GM12878 (cell line): Measurements from ENCODE around the gene KIRREL3. TPM values are rescaled to one million over a fixed set of nuclear protein-coding genes. Genes with fewer than 3 reads are reported as not detected.

Experiments
- ATAC-seq: fragments of 200-7000 bp; cut with Tn5 transposase; 3 replicates; pipeline ENCODE4 v1.9.1; 2020; ENCODE audit warnings: mild to moderate bottlenecking, moderate library complexity
- BruUV-seq: library from RNA; stranded (reverse); fragments of 400-500 nt; replicated peaks from 2 replicates; lab custom pipeline; 2021; lab: Mats Ljungman, UMichigan
- CTCF ChIA-PET: fragments of 300-600 bp; sonication (Branson Sonifier 250); formaldehyde crosslinking; extraction: SDS; loops from one replicate; lab custom pipeline; 2021; ENCODE audit warnings: inconsistent platforms; lab: Yijun Ruan, JAX
- POLR2A ChIA-PET: fragments of 350-600 bp; formaldehyde crosslinking; extraction: SDS; loops from one replicate; lab custom pipeline; 2021; ENCODE audit warnings: inconsistent platforms; lab: Charles Lee
- RAD21 ChIA-PET: fragments of 300-600 bp; sonication (Branson Sonifier 250); formaldehyde crosslinking; loops from one replicate; lab custom pipeline; 2023; ENCODE audit warnings: antibody characterized with exemption; ENCODE audit not compliant: unreplicated experiment; lab: Charles Lee
- SMC1A ChIA-PET: fragments of 300-600 bp; sonication (Branson Sonifier 250); formaldehyde crosslinking; loops from one replicate; lab custom pipeline; 2023; ENCODE audit not compliant: unreplicated experiment, uncharacterized antibody; lab: Charles Lee
- DNase-seq: peaks from one replicate; pipeline ENCODE4 v3.0.0-alpha.2; 2011; ENCODE audit warnings: low read depth, low spot score
- FAIRE-seq: peaks from 3 replicates; lab custom pipeline; 2011; peaks lifted over from hg19 to GRCh38; lab: Jason Lieb, UNC
- H2AFZ ChIP-seq: 2 replicates; pipeline ENCODE4 v1.6.0; 2011; ENCODE audit warnings: low read depth, low read length, control low read depth; ENCODE audit not compliant: control insufficient read depth
- H3K27ac ChIP-seq: 2 replicates; pipeline ENCODE4 v1.5.1; 2011; ENCODE audit warnings: control low read depth; ENCODE audit not compliant: control insufficient read depth, insufficient read depth
- H3K27me3 ChIP-seq, 2 experiments: replicated peaks in 1 of 2; 2 replicates each; pipeline versions ENCODE4 v1.6.0 to v1.6.1; 2011; ENCODE audit warnings: low read length in 1 of 2; ENCODE audit not compliant: control insufficient read depth in 2 of 2, insufficient read depth in 2 of 2
- H3K36me3 ChIP-seq, 2 experiments: 2 replicates each; pipeline ENCODE4 v1.5.1; 2011; ENCODE audit warnings: low read length in 1 of 2; ENCODE audit not compliant: control insufficient read depth in 2 of 2, insufficient read depth in 2 of 2
- H3K4me1 ChIP-seq: 2 replicates; pipeline ENCODE4 v1.6.1; 2011; ENCODE audit warnings: mild to moderate bottlenecking, low read length, moderate library complexity, mixed read lengths; ENCODE audit not compliant: control insufficient read depth, insufficient read depth
- H3K4me2 ChIP-seq: 2 replicates; pipeline ENCODE4 v1.6.0; 2011; ENCODE audit warnings: control low read depth; ENCODE audit not compliant: control insufficient read depth, insufficient read depth
- H3K4me3 ChIP-seq: fragments of 200-600 bp; sonication (generic); 2 replicates; pipeline ENCODE4 v1.5.1; 2016
- H3K79me2 ChIP-seq: 2 replicates; pipeline ENCODE4 v1.6.0; 2011; ENCODE audit warnings: low read length; ENCODE audit not compliant: control insufficient read depth, insufficient read depth
- H3K9ac ChIP-seq: 2 replicates; pipeline ENCODE4 v1.8.0; 2011; ENCODE audit warnings: low read length, control low read depth, mixed read lengths; ENCODE audit not compliant: control insufficient read depth, insufficient read depth
- H3K9me3 ChIP-seq: replicated peaks from 3 replicates; pipeline ENCODE4 v1.5.1; 2011; ENCODE audit warnings: mild to moderate bottlenecking, low read length; ENCODE audit not compliant: control insufficient read depth, insufficient read depth
- H4K20me1 ChIP-seq: 2 replicates; pipeline ENCODE4 v1.6.0; 2011; ENCODE audit not compliant: control insufficient read depth, insufficient read depth
- BHLHE40 ChIP-seq, 2 experiments: fragments of 450-650 bp in 1 of 2; IDR thresholded peaks; 2 replicates each; pipeline ENCODE4 v1.6.1; 2011 to 2017; ENCODE audit warnings: low read depth in 2 of 2, borderline replicate concordance in 1 of 2, improper control_type of control experiment in 1 of 2, low read length in 1 of 2, mild to moderate bottlenecking in 1 of 2
- CHD1 ChIP-seq: IDR thresholded peaks from 2 replicates; pipeline ENCODE4 v1.6.1; 2012; ENCODE audit warnings: low read depth, low read length, improper control_type of control experiment
- ESRRA ChIP-seq: IDR thresholded peaks from 2 replicates; pipeline ENCODE4 v1.6.1; 2012; ENCODE audit warnings: mild to moderate bottlenecking, low read length, improper control_type of control experiment
- FOXK2 ChIP-seq: fragments of 450-650 bp; IDR thresholded peaks from 2 replicates; pipeline ENCODE4 v1.6.1; 2017; ENCODE audit warnings: mild to moderate bottlenecking, moderate library complexity
- NFYA ChIP-seq: IDR thresholded peaks from 2 replicates; pipeline ENCODE4 v1.6.1; 2011; ENCODE audit warnings: low read depth, mild to moderate bottlenecking, low read length, improper control_type of control experiment, borderline replicate concordance
- NR2C2 ChIP-seq: IDR thresholded peaks from 2 replicates; pipeline ENCODE4 v1.6.1; 2011; ENCODE audit warnings: borderline replicate concordance, low read depth; ENCODE audit not compliant: control insufficient read depth, insufficient read length
- PAX8 ChIP-seq: fragments of 450-650 bp; IDR thresholded peaks from 2 replicates; pipeline ENCODE4 v1.6.1; 2017; ENCODE audit warnings: mild to moderate bottlenecking, moderate library complexity
- SUPT20H ChIP-seq: IDR thresholded peaks from 2 replicates; pipeline ENCODE4 v1.6.1; 2011; ENCODE audit warnings: low read depth, mild to moderate bottlenecking, low read length, moderate library complexity, borderline replicate concordance; ENCODE audit not compliant: control insufficient read depth
- WGBS: methylation state at CpG from one replicate; pipeline ENCODE4 v1.1.6; 2016; ENCODE audit warnings: low lambda C conversion rate; ENCODE audit not compliant: insufficient replicate concordance, insufficient coverage; ENCODE audit errors: missing lambda C conversion rate; 5-methylcytosine and 5-hydroxymethylcytosine counted together
- in situ Hi-C: fragments of 300-500 bp; cut with MboI; formaldehyde crosslinking; loops from 9 replicates; pipeline ENCODE4 v1.14.3; 2018; ENCODE audit warnings: mixed read lengths
- intact Hi-C: fragments of 100-400 bp; cut with micrococcal nuclease; formaldehyde crosslinking; loops from one replicate; pipeline ENCODE4 v1.14.2; 2022; ENCODE audit not compliant: unreplicated experiment
- polyA plus RNA-seq, 11 experiments: library from polyadenylated mRNA; depleted of rRNA in 4 of 11; unstranded in 6 of 11; stranded (reverse) in 5 of 11; fragments of >200 nt; fragmentation: Nextera tagmentation in 4 of 11; fragmentation: Illumina TruSeq in 1 of 11; extraction: Ambion mirVana in 4 of 11; extraction: Trizol in 1 of 11; gene quantifications; 1 replicate in 1 of 11; 2 replicates in 10 of 11; pipeline versions ENCODE4 v1.2.1 to v1.2.3, GENCODE V29; 2011 to 2016; ENCODE audit warnings: inconsistent platforms in 2 of 11, missing spikeins in 2 of 11, low read depth in 1 of 11
- total RNA-seq, 4 experiments: library from RNA; depleted of rRNA in 3 of 4; stranded (reverse); fragments of >200 nt in 3 of 4; fragmentation: Illumina TruSeq in 1 of 4; extraction: Trizol in 1 of 4; gene quantifications; 2 replicates each; pipeline versions ENCODE4 v1.2.1 to v1.2.3, GENCODE V29; 2013 to 2021
- TF ChIP-seq, protein P1 (sequence below): fragments of 450-650 bp; IDR thresholded peaks from 2 replicates; pipeline ENCODE4 v1.6.1; 2017; ENCODE audit warnings: mild to moderate bottlenecking, low read depth, inconsistent platforms; ENCODE audit not compliant: poor library complexity, severe bottlenecking
- TF ChIP-seq, protein P2 (sequence below): fragments of 150-350 bp; IDR thresholded peaks from 2 replicates; pipeline ENCODE4 v1.6.1; 2016; ENCODE audit warnings: low read depth, low read length
- TF ChIP-seq, protein P3 (sequence below): IDR thresholded peaks from 2 replicates; pipeline ENCODE4 v1.6.1; 2012; ENCODE audit warnings: low read depth, low read length, improper control_type of control experiment
- TF ChIP-seq, protein P4 (sequence below): fragments of 450-650 bp; formaldehyde crosslinking; IDR thresholded peaks from 2 replicates; pipeline ENCODE4 v1.4.0; 2020; ENCODE audit warnings: mild to moderate bottlenecking, moderate library complexity

KIRREL3 gene
- total and polyA plus RNA-seq, 10 of the 15 experiments (the other 5 are each of a cell fraction or from before 2014, with no cell fraction given), result under 0.01 TPM; not detected in 9

DNA sequence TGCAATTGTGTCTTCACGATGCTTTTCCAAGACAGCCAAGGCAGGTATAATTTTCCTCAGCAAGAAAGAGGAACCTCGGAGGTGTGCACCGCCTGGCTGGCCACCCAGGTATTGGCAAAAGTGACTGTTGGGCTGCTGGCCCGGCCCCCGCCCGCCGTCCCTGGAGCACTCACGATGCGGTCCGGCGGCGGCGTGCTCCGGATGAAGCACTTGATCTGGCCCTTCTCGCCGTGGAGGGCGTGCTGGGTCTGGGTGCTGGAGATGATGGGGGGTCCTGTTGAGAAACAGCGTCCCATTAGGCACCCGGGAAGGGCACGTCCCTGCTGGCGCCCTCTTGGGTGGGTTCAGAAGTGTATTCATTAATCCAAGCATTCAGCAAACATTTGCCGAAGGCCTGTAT, 560.3 kb downstream of the KIRREL3 start:
- no peak overlapping the region for H3K4me3 ChIP-seq
- BruUV-seq, result no TSS peak
- DNase-seq, result no peak
- CTCF ChIA-PET, result interaction anchor here (0.6 to 6.5 kb wide), 19 partner anchors 9 to 905 kb away, joined by 3 to 125 read pairs (median 5); no protein-coding TSS in a partner anchor
- H3K27me3 ChIP-seq, result no peaks in the 10 kb centered on the region; a peak in 1 of 4 replicates
- TF ChIP-seq, protein P1, sequence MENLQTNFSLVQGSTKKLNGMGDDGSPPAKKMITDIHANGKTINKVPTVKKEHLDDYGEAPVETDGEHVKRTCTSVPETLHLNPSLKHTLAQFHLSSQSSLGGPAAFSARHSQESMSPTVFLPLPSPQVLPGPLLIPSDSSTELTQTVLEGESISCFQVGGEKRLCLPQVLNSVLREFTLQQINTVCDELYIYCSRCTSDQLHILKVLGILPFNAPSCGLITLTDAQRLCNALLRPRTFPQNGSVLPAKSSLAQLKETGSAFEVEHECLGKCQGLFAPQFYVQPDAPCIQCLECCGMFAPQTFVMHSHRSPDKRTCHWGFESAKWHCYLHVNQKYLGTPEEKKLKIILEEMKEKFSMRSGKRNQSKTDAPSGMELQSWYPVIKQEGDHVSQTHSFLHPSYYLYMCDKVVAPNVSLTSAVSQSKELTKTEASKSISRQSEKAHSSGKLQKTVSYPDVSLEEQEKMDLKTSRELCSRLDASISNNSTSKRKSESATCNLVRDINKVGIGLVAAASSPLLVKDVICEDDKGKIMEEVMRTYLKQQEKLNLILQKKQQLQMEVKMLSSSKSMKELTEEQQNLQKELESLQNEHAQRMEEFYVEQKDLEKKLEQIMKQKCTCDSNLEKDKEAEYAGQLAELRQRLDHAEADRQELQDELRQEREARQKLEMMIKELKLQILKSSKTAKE, result no peak
- TF ChIP-seq BHLHE40 (IDR thresholded peaks at IDR 0.05; ENCODE audit: borderline replicate concordance in 1 of 2, low read depth in 2 of 2, low read length in 1 of 2) (no peak), NFYA (no peak), FOXK2 (no peak), NR2C2 (no peak), ESRRA (no peak), SUPT20H (no peak), CHD1 (no peak), PAX8 (no peak)
- TF ChIP-seq, protein P2, sequence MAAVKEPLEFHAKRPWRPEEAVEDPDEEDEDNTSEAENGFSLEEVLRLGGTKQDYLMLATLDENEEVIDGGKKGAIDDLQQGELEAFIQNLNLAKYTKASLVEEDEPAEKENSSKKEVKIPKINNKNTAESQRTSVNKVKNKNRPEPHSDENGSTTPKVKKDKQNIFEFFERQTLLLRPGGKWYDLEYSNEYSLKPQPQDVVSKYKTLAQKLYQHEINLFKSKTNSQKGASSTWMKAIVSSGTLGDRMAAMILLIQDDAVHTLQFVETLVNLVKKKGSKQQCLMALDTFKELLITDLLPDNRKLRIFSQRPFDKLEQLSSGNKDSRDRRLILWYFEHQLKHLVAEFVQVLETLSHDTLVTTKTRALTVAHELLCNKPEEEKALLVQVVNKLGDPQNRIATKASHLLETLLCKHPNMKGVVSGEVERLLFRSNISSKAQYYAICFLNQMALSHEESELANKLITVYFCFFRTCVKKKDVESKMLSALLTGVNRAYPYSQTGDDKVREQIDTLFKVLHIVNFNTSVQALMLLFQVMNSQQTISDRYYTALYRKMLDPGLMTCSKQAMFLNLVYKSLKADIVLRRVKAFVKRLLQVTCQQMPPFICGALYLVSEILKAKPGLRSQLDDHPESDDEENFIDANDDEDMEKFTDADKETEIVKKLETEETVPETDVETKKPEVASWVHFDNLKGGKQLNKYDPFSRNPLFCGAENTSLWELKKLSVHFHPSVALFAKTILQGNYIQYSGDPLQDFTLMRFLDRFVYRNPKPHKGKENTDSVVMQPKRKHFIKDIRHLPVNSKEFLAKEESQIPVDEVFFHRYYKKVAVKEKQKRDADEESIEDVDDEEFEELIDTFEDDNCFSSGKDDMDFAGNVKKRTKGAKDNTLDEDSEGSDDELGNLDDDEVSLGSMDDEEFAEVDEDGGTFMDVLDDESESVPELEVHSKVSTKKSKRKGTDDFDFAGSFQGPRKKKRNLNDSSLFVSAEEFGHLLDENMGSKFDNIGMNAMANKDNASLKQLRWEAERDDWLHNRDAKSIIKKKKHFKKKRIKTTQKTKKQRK, result no peak
- TF ChIP-seq, protein P3, sequence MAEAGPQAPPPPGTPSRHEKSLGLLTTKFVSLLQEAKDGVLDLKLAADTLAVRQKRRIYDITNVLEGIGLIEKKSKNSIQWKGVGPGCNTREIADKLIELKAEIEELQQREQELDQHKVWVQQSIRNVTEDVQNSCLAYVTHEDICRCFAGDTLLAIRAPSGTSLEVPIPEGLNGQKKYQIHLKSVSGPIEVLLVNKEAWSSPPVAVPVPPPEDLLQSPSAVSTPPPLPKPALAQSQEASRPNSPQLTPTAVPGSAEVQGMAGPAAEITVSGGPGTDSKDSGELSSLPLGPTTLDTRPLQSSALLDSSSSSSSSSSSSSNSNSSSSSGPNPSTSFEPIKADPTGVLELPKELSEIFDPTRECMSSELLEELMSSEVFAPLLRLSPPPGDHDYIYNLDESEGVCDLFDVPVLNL, result no peak
- TF ChIP-seq, protein P4, sequence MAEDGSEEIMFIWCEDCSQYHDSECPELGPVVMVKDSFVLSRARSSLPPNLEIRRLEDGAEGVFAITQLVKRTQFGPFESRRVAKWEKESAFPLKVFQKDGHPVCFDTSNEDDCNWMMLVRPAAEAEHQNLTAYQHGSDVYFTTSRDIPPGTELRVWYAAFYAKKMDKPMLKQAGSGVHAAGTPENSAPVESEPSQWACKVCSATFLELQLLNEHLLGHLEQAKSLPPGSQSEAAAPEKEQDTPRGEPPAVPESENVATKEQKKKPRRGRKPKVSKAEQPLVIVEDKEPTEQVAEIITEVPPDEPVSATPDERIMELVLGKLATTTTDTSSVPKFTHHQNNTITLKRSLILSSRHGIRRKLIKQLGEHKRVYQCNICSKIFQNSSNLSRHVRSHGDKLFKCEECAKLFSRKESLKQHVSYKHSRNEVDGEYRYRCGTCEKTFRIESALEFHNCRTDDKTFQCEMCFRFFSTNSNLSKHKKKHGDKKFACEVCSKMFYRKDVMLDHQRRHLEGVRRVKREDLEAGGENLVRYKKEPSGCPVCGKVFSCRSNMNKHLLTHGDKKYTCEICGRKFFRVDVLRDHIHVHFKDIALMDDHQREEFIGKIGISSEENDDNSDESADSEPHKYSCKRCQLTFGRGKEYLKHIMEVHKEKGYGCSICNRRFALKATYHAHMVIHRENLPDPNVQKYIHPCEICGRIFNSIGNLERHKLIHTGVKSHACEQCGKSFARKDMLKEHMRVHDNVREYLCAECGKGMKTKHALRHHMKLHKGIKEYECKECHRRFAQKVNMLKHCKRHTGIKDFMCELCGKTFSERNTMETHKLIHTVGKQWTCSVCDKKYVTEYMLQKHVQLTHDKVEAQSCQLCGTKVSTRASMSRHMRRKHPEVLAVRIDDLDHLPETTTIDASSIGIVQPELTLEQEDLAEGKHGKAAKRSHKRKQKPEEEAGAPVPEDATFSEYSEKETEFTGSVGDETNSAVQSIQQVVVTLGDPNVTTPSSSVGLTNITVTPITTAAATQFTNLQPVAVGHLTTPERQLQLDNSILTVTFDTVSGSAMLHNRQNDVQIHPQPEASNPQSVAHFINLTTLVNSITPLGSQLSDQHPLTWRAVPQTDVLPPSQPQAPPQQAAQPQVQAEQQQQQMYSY (CRISPR knock-in tag), result no peak
- TF ChIP-seq, all 136 proteins: peak for 0
- ATAC-seq (no peak), FAIRE-seq (no peak)
- 59% methylated on average over 22 of the region's 22 CpGs for WGBS
- Histone ChIP-seq H3K4me2 (no peak overlapping the region), H3K9me3 (no peaks in the 10 kb centered on the region), H4K20me1 (no peaks in the 10 kb centered on the region; the same call in 1 of the 2 replicates), H2AFZ (no peak overlapping the region), H3K27ac (no peak overlapping the region), H3K36me3 (no peaks in the 10 kb centered on the region), H3K4me1 (no peaks in the 10 kb centered on the region), H3K79me2 (no peaks in the 10 kb centered on the region), H3K9ac (no peak overlapping the region)
- in situ Hi-C loops, result loop anchor here (10.0 kb wide), 2 partner anchors 545 to 1055 kb away; no protein-coding TSS in a partner anchor
- intact Hi-C loops, result loop anchor here (1.0 to 10.0 kb wide), 6 partner anchors 125 to 1053 kb away; no protein-coding TSS in a partner anchor
- ChIA-PET POLR2A (interaction anchor here (1.0 kb wide), 1 partner anchor 41 kb away, joined by 3 read pairs; no protein-coding TSS in a partner anchor), SMC1A (interaction anchor here (0.9 to 7.9 kb wide), 8 partner anchors 11 to 1053 kb away, joined by 3 to 79 read pairs (median 6); no protein-coding TSS in a partner anchor), RAD21 (interaction anchor here (0.7 to 3.7 kb wide), 6 partner anchors 40 to 905 kb away, joined by 3 to 33 read pairs (median 9); no protein-coding TSS in a partner anchor)
